GM18870 (cell line): ENCODE measurements around the gene SAT2.
"Not testable (repeated sequence)": the region's sequence is repeated elsewhere in the genome, so short reads cannot be mapped to it uniquely, and the experiment has no call there.

Experiments
- ATAC-seq: cut with Tn5 transposase; IDR thresholded peaks from one replicate; pipeline ENCODE4 v1.9.1; 2021; ENCODE audit warnings: moderate library complexity; ENCODE audit not compliant: unreplicated experiment

SAT2 gene

GRCh38 chr17:7627250-7628121 is at the start of gene SAT2:
Gene SAT2 (minus strand): TSS chr17:7627821. CDS start chr17:7627635, 186 bp downstream.
- ATAC-seq = peak; percentile 64

DNA sequence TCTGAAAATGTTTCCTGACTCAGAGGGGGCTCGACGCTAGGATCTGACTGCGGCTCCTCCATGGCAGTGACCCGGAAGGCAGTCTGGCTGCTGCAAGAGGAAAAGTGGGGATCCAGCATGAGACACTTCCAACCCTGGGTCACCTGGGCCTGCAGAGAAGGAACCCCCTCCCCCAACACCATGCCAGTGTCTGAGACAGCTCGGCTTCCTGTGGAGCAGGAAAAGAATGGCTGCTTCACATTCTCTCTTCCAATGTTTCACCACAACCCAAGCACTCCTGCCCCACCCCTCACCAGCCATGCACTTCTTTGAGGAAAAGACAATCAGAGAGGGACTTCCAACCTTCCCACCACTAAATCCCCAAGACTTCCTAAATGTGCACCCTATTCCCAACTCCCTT is 48.9 kb upstream of the SAT2 start:
- ATAC-seq = no peak

GRCh38 chr17:7674934-7675333 is 47.3 kb upstream of the SAT2 start:
- ATAC-seq = no peak

DNA sequence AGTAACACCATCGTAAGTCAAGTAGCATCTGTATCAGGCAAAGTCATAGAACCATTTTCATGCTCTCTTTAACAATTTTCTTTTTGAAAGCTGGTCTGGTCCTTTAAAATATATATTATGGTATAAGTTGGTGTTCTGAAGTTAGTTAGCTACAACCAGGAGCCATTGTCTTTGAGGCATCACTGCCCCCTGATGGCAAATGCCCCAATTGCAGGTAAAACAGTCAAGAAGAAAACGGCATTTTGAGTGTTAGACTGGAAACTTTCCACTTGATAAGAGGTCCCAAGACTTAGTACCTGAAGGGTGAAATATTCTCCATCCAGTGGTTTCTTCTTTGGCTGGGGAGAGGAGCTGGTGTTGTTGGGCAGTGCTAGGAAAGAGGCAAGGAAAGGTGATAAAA is 45.6 kb upstream of the SAT2 start:
- no peak for ATAC-seq

GRCh38 chr17:7668482-7668881 is 40.9 kb upstream of the SAT2 start:
- ATAC-seq = no peak

DNA sequence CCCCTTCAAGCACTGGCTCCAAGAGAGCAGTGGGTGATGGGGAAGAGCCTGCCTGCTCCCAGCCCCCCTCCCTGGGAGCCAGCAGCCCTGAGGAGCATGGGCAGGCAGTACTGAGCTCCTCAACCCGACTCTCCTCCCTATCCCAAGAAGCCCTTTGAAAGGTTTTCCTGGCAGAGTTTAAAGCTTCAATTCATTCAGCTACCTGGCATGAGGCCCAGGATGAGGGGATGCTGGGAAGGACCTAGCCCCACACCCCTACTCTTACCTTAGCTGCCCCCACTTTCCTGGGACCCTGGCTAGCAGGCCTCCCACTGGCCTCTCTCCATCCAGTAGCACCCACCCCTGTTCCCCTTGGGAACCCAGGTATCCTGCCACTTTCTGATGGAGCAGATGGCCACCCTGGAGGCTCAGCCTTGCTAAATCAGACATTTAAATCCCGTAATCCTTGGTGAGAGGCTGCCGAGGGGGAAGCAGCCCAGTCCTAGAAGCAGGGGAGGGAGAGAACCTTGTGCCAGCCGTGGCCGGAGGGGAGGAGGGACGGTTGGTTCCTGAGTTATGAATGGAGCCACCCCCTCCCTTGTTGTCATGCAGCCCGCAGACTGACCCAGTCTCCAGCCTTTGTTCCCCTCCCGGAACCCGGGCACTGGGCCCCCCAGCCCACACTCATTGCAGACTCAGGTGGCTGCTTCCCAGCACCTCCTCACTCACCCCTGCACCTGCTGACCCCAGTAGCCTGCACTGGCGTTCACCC is 40.2 kb upstream of the SAT2 start:
- ATAC-seq = no peak

DNA sequence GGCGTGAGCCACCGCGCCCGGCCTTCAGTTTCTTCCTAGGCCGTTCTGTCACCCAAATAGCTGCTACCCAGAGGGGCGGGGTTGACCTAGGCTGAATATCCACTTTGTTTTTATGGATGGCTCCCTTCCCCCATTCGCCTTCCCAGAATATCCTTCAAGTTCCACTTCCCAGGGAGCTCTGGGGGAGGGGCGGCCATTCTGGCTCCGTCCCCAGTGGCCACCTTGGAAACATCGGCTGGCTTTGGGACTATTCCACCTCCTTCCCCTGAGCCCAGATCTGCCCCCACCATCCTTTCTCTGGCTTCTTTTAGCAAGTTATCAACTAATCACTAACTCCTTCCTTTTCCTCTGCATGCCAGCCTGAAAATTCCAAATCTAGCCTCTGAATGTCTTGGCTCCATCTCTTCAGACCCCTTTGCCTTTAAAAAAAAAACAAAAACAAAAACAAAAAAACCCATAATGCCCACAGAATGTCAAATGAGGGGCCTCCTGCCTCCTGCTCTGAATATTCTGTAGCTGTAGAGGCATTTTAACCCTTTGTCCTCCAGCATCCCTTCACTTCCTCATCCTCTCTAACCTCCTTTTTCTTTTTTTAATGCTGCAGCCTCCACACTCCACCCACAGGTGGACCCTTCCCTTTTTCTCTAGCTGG is 29.5 kb upstream of the SAT2 start:
- no peak for ATAC-seq

DNA sequence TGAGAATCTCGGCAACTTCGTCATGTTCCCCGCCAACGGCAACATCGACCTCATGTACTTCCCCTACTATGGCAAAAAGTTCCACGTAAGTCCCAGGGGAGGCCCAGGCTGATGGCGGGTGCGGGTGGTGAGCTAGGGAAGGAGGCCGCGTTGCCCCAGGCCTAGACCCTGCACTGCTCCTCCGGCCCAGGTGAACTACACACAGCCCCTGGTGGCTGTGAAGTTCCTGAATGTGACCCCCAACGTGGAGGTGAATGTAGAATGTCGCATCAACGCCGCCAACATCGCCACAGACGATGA is 27.9 kb upstream of the SAT2 start:
- ATAC-seq = no peak

DNA sequence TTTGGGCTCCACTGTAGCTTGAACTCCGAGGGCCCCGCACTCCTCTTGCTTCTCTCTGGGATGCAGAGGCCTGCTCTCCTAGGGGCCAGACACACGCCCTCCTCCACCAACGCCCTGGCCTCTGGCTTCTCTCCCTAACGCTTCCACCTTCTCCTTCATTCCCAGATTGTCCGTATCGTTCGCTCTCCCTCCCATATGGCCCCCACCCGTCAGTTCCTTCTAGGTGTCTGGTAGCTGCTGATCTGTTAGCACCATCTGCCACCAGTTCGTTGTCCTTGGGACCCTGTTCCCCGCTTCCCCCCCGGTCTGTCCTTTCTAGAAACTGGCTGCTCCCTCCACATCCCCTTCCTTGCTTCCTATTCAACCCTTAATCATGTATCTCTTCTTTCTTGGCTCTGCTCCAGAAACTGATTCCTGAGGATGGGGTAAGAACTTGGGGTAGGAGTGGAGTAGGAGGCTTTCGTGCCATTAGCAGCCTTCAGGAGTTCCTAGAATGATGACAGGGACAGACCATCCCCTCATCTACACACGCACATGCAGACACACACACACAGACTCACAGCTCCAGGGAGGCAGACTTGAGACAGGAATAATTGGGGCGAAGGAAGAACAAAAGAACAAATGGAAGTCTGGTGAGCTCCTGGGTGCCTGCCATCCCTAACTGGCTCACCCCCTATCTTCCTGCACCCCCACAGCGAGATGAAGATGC is 27.4 kb upstream of the SAT2 start:
- ATAC-seq = no peak

- ATAC-seq = no peak
Measured at GRCh38 chr17:7652388-7653356, 25.1 kb upstream of the SAT2 start.

DNA sequence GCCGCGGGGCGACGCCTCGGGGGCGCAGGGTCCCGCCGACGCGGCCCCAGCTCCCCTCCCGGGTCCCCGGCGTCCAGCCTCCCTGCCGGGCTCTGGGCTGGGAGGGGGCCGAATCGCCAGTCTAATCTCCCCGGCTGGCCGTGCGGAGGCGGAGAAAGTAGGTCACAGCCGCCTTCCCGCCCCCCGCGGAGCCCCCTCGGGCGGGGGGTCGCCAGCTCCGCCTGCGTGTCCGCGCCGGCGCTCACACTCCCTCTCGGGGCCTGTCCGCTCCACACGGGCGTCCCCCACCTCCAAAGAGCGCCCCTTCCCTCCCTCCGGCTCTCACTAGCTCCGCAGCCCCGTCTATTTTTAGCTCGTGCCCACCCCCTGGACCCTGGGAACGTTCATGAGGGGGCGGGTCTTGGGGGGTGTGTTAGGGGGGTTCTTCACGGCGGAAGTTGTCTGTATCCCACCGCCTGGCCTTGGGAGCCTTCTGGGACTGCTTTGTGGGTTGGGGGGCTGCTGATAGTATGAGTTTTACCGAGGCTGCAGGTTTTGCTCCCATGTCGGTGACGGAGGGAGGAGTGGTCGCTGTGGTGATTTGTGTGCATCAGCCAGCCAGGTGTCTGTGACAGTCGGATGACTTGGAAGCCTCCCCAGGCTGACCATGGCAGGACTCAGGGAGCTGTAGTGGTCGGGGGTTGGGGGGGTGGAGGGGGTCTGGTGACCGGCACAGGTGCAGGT is 24.2 kb upstream of the SAT2 start:
- ATAC-seq = no peak

GRCh38 chr17:7651097-7651664 is 23.6 kb upstream of the SAT2 start:
- no peak for ATAC-seq

DNA sequence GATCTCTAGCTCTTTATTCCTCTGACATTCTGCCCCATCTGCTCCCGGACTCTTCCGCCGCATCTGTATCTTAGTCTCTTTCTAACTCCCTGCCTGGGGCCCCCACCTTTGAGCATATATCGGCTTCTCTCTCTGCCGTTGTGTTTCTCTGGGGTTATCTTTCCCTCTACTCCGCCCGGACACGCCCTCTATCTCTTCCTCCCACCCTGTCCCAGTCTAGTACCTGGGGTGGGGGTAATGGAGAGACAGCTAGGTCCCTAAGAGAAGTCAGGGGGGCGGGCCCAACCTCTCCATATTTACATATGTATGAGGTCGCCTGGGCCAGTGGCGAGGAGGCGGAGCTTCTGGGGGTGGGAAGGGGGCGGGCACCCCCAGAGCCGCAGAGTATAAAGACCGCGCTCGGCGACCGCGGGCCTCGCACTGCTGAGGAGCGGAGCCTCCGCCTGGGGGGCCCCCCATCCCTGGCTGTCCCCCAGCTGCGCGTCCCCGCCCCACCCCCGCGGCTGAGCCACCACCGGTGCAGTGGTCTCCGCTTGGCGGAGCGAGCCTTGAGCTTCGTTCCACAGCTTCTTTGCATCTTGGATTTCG is 23.0 kb upstream of the SAT2 start, which contains the start of gene ATP1B2:
Gene ATP1B2 (plus strand): TSS at position 418 of the 588 bp plus-strand sequence. CDS start 593 bp downstream, outside the sequence.
- ATAC-seq = no peak

DNA sequence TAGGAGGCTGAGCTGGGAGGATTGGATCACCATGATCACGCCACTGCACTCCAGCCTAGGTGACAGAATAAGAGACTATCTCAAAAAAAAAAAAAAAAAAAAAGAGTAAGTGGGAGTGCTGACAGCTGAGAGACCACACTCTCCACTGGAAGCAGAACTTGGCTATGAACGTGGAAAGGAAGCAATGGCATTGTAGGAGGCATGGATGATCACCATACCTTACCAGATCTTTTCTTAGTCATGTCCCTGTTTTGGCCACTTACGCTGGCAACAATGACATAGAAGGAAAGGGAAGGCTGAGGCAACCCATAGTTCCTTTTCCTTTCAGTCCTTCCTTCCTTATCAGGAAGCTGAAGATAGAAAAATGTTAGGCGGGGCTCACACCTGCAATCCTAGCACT is 19.4 kb upstream of the SAT2 start:
- ATAC-seq = no peak

DNA sequence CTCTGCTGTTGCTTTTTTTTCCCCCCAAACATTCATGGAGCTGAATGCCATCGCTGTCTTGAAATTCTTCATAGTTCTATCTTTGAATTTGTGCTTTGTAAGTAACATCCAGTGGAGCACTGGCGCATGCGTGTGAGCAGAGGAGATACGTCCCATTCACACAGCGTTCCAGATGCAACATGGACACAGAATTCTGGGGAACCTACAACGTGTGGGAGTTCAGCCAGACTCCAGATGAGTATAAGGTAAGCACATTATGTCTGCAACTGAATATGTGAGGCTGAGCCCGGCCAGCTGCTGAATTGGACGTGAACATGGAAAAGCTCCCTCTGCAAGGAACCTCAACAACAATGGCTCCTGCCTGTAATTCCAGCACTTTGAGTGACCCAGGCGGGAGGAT is 18.8 kb upstream of the SAT2 start:
- no peak for ATAC-seq

GRCh38 chr17:7644775-7645174 is 17.2 kb upstream of the SAT2 start:
- ATAC-seq = no peak

DNA sequence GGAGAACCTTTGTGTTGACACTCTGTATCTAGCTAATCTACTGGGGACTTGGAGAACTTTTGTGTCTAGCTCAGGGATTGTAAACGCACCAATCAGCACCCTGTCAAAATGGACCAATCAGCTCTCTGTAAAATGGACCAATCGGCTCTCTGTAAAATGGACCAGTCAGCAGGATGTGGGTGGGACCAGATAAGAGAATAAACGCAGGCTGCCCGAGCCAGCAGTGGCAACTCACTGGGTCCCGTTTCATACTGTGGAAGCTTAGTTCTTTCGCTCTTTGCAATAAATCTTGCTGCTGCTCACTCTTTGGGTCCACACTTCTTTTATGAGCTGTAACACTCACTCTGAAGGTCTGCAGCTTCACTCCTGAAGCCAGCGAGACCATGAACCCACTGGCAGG is 14.0 kb upstream of the SAT2 start:
- not testable (repeated sequence) for ATAC-seq

- no peak for ATAC-seq
Measured at GRCh38 chr17:7640783-7641182, 13.2 kb upstream of the SAT2 start.

- no peak for ATAC-seq
Measured at GRCh38 chr17:7636163-7636562, 8.5 kb upstream of the SAT2 start.
